Cardiac fibroblast (primary cell): ENCODE results near the gene ANKRD17.

Source experiments
- DNase-seq, 2 donors: peaks; one replicate each; pipeline versions ENCODE4 v3.0.0 to v3.0.0-alpha.2; 2010; ENCODE audit warnings: low read depth in 2 of 2
- H3K4me3 ChIP-seq, 2 donors: replicated peaks in 1 of 2; 1 replicate in 1 of 2; 2 replicates in 1 of 2; pipeline ENCODE4 v1.5.1; 2011; ENCODE audit warnings: low read depth in 2 of 2, low read length in 2 of 2, mild to moderate bottlenecking in 2 of 2, moderate library complexity in 1 of 2
- TF ChIP-seq, protein P1 (sequence below): IDR thresholded peaks from one replicate; pipeline ENCODE4 v1.5.1; 2011; ENCODE audit warnings: low read depth, mild to moderate bottlenecking, low read length, inconsistent platforms

ANKRD17 gene

DNA sequence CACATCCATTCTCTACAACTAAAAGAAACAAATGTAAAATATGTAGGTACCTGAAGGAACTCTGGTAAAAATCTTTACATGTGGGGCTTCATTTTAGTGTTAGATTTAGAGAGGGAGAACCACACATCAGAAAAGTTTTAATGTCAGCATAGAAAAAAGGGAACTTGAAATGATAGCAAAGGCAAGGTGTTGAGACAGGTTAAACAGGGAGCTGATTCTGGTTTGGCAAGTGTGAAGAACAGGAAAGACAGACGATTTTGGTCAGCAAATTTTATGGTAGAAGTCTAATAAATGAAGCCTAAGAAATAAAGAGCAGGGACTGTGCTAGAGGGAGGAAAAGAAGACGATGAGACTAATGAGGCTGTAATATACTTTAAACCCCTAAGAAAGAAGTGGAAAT is 121.5 kb downstream of the ANKRD17 start:
- H3K4me3 ChIP-seq = no peak overlapping the region
- DNase-seq = no peak
- TF ChIP-seq, protein P1, sequence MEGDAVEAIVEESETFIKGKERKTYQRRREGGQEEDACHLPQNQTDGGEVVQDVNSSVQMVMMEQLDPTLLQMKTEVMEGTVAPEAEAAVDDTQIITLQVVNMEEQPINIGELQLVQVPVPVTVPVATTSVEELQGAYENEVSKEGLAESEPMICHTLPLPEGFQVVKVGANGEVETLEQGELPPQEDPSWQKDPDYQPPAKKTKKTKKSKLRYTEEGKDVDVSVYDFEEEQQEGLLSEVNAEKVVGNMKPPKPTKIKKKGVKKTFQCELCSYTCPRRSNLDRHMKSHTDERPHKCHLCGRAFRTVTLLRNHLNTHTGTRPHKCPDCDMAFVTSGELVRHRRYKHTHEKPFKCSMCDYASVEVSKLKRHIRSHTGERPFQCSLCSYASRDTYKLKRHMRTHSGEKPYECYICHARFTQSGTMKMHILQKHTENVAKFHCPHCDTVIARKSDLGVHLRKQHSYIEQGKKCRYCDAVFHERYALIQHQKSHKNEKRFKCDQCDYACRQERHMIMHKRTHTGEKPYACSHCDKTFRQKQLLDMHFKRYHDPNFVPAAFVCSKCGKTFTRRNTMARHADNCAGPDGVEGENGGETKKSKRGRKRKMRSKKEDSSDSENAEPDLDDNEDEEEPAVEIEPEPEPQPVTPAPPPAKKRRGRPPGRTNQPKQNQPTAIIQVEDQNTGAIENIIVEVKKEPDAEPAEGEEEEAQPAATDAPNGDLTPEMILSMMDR = no peak

DNA sequence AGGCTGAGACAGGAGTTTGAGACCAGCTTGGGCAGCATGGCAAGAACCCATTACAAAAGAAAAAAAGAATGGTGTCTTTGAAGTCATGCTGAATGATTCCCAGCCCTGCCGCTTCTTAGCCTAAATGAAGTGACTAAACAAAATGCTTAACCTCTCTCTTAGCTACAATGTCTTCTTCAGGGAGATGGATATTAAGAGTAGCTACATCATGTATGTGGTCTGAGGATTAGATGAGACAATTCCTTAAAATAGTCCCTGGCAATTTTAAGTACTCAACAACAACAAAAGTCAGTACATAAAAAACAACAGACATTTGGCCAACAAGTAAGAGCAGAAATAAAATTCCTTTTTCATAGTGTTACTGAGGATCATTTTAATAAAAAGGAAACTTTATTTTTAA is 124.8 kb downstream of the ANKRD17 start:
- TF ChIP-seq, protein P1 = no peak

GRCh38 chr4:73131281-73131680 is 127.3 kb downstream of the ANKRD17 start:
- TF ChIP-seq, protein P1 = no peak
- no peak for DNase-seq
- H3K4me3 ChIP-seq = no peak overlapping the region

More for the DNA sequence above, 124.8 kb downstream of the ANKRD17 start:
- no peak overlapping the region for H3K4me3 ChIP-seq
- no peak for DNase-seq

GRCh38 chr4:73129319-73129718 is 129.3 kb downstream of the ANKRD17 start:
- TF ChIP-seq, protein P1 = no peak
- DNase-seq = no peak
- H3K4me3 ChIP-seq = no peak overlapping the region

DNA sequence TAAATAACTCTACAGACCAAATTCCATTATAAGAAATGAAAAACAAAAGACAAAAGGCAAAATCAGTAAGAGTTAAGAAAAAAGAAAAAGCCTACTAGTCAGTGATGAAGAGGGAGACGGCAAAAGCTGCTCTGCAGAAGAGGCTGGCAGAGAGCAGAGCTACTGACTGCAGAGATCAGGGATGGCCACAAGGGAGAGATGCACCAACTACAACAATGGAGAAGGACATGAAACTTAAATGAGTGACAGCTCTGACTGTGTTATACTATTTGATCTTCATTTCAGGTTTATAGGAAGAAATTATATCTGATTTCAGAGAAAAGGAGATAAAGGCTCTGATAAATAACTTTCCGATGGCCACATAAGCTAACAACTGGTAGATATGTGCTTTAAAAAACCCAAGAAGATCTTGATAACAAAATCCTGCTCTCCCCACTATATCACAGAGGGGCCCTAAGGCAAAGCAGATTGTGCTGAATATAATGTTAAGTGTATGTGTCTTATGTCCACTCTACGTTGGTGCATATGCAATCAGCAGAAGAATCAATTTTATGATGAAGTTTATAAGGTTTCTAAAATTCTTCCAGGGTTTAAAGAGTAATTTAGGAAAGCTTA is 130.7 kb downstream of the ANKRD17 start:
- TF ChIP-seq, protein P1 = peak; percentile 42
- H3K4me3 ChIP-seq = no peak overlapping the region
- DNase-seq = peak; percentile 26 to 43

GRCh38 chr4:73109493-73109892 is 149.1 kb downstream of the ANKRD17 start:
- no peak overlapping the region for H3K4me3 ChIP-seq
- TF ChIP-seq, protein P1 = no peak
- DNase-seq = no peak

GRCh38 chr4:73104695-73105094 is 153.9 kb downstream of the ANKRD17 start:
- no peak for DNase-seq
- no peak overlapping the region for H3K4me3 ChIP-seq
- TF ChIP-seq, protein P1 = no peak
